SU-DHL-6 (cell line): ENCODE data around the gene VEGFA.

Experiments
- H2AFZ ChIP-seq: fragments of 200-600 bp; sonication (generic); 2 replicates; pipeline ENCODE4 v1.6.1; 2014; ENCODE audit warnings: low read depth, mild to moderate bottlenecking, moderate library complexity, mixed read lengths, antibody characterized with exemption, low read length; ENCODE audit not compliant: severe bottlenecking
- H3F3A ChIP-seq: fragments of 200-600 bp; shearing (Covaris generic); 2 replicates; pipeline ENCODE4 v1.6.0; 2016; ENCODE audit warnings: antibody characterized with exemption, mild to moderate bottlenecking; ENCODE audit not compliant: insufficient read depth
- H3K27ac ChIP-seq: fragments of 200-600 bp; sonication (generic); 2 replicates; pipeline ENCODE4 v1.5.1; 2016; ENCODE audit warnings: low read depth, mild to moderate bottlenecking, low read length, moderate library complexity, mixed read lengths
- H3K27me3 ChIP-seq: fragments of 200-600 bp; sonication (generic), shearing (Covaris generic); 2 replicates; pipeline ENCODE4 v1.6.0; 2014; ENCODE audit warnings: mild to moderate bottlenecking, low read length
- H3K36me3 ChIP-seq: fragments of 200-600 bp; sonication (generic); 2 replicates; pipeline ENCODE4 v1.6.1; 2014; ENCODE audit warnings: mild to moderate bottlenecking, low read length, mixed read lengths
- H3K4me2 ChIP-seq: fragments of 300-600, 200-600 bp; shearing (Covaris generic), sonication (generic); 2 replicates; pipeline ENCODE4 v1.6.0; 2014; ENCODE audit warnings: low read length, low read depth, mild to moderate bottlenecking; ENCODE audit not compliant: poor library complexity, severe bottlenecking
- H3K4me3 ChIP-seq: fragments of 200-600 bp; sonication (generic); 2 replicates; pipeline ENCODE4 v1.5.1; 2014; ENCODE audit warnings: antibody characterized with exemption, low read length, mild to moderate bottlenecking, mixed read lengths; ENCODE audit not compliant: insufficient read depth, poor library complexity, severe bottlenecking
- H3K79me2 ChIP-seq: fragments of 200-600 bp; sonication (generic); 2 replicates; pipeline ENCODE4 v1.6.1; 2014; ENCODE audit warnings: mild to moderate bottlenecking, low read length, moderate library complexity; ENCODE audit not compliant: insufficient read depth
- H3K9ac ChIP-seq: fragments of 200-600 bp; sonication (generic); 2 replicates; pipeline ENCODE4 v1.7.0; 2014; ENCODE audit warnings: mild to moderate bottlenecking, low read length
- H3K9me2 ChIP-seq: fragments of 200-600 bp; sonication (generic); replicated peaks from 2 replicates; pipeline ENCODE4 v1.6.1; 2014; ENCODE audit warnings: low read length; ENCODE audit not compliant: insufficient read depth
- H3K9me3 ChIP-seq: fragments of 200-600 bp; sonication (generic); 2 replicates; pipeline ENCODE4 v1.6.1; 2014; ENCODE audit warnings: low read length, mixed read lengths; ENCODE audit not compliant: insufficient read depth
- H4K20me1 ChIP-seq: fragments of 200-600 bp; sonication (generic); 2 replicates; pipeline ENCODE4 v1.6.1; 2014; ENCODE audit warnings: low read depth, mild to moderate bottlenecking, antibody characterized with exemption, low read length, moderate library complexity, mixed read lengths
- CTCF ChIP-seq: fragments of 200-600 bp; sonication (generic); IDR thresholded peaks from one replicate; pipeline ENCODE4 v1.5.1; 2017; ENCODE audit warnings: antibody characterized with exemption, mild to moderate bottlenecking, low read length, moderate library complexity; ENCODE audit not compliant: insufficient read depth, poor library complexity, severe bottlenecking
- EZH2phosphoT487 ChIP-seq: fragments of 200-600 bp; sonication (generic), shearing (Covaris generic); conservative IDR thresholded peaks from 2 replicates; pipeline ENCODE4 v1.6.1; 2018; ENCODE audit warnings: mild to moderate bottlenecking, antibody characterized with exemption, low read length, moderate library complexity, mixed read lengths

VEGFA gene

GRCh38 chr6:43778131-43778855, 8.3 kb downstream of the VEGFA start:
- peaks cover 8% of the 10 kb centered on the region; the same call in 1 of the 2 replicates for H3K36me3 ChIP-seq
- no peak overlapping the region for H3K4me3 ChIP-seq
- H3K9ac ChIP-seq: no peak overlapping the region
- no peaks in the 10 kb centered on the region for H3K9me3 ChIP-seq
- no peak overlapping the region for H3K27ac ChIP-seq
- TF ChIP-seq CTCF (no peak), EZH2phosphoT487 (no peak)
- peaks cover 38% of the 10 kb centered on the region for H3K79me2 ChIP-seq
- H3K27me3 ChIP-seq: no peaks in the 10 kb centered on the region
- H3K9me2 ChIP-seq: no peaks in the 10 kb centered on the region
- H3K4me2 ChIP-seq: no peak overlapping the region
- no peaks in the 10 kb centered on the region for H3F3A ChIP-seq
- no peaks in the 10 kb centered on the region for H4K20me1 ChIP-seq
- no peak overlapping the region for H2AFZ ChIP-seq

GRCh38 chr6:43778976-43779851, 9.2 kb downstream of the VEGFA start:
- H3F3A ChIP-seq: no peaks in the 10 kb centered on the region
- H3K36me3 ChIP-seq: peaks cover 8% of the 10 kb centered on the region; the same call in 1 of the 2 replicates
- no peak overlapping the region for H3K4me2 ChIP-seq
- no peaks in the 10 kb centered on the region for H3K9me2 ChIP-seq
- no peak overlapping the region for H2AFZ ChIP-seq
- H4K20me1 ChIP-seq: no peaks in the 10 kb centered on the region
- H3K27ac ChIP-seq: no peak overlapping the region
- TF ChIP-seq EZH2phosphoT487 (no peak), CTCF (no peak)
- H3K9me3 ChIP-seq: no peaks in the 10 kb centered on the region
- H3K27me3 ChIP-seq: no peaks in the 10 kb centered on the region
- H3K79me2 ChIP-seq: peaks cover 29% of the 10 kb centered on the region
- H3K9ac ChIP-seq: no peak overlapping the region
- H3K4me3 ChIP-seq: no peak overlapping the region

- Histone ChIP-seq H3F3A (no peaks in the 10 kb centered on the region), H2AFZ (no peak overlapping the region), H3K9me3 (no peaks in the 10 kb centered on the region), H3K27me3 (no peaks in the 10 kb centered on the region), H3K4me3 (no peak overlapping the region), H3K79me2 (peaks cover 23% of the 10 kb centered on the region), H3K36me3 (peaks cover 8% of the 10 kb centered on the region; the same call in 1 of the 2 replicates), H4K20me1 (no peaks in the 10 kb centered on the region), H3K27ac (no peak overlapping the region), H3K9me2 (no peaks in the 10 kb centered on the region), H3K9ac (no peak overlapping the region), H3K4me2 (no peak overlapping the region)
- no peak for TF ChIP-seq CTCF
- no peak for TF ChIP-seq EZH2phosphoT487
Measured at GRCh38 chr6:43779852-43780236, 9.8 kb downstream of the VEGFA start.
